ENCODE results near the gene SH3PXD2A.

The SH3PXD2A gene

GRCh38 chr10:103722632-103723031 is 132.7 kb downstream of the SH3PXD2A start:
- no peak overlapping the region for H3K4me2 ChIP-seq
- H3K4me1 ChIP-seq (ENCODE audit: low read depth, poor library complexity, severe bottlenecking): no peaks in the 10 kb centered on the region
- no peaks in the 10 kb centered on the region for H3K36me3 ChIP-seq (ENCODE audit: insufficient read depth)
- H3K79me2 ChIP-seq (ENCODE audit: insufficient read depth, low read depth): no peaks in the 10 kb centered on the region
- H3K4me3 ChIP-seq (IDR thresholded peaks at IDR 0.05; ENCODE audit: insufficient read depth, low read depth, low read length): no peak overlapping the region
- no peak for TF ChIP-seq CTCF (conservative IDR thresholded peaks at IDR 0.05; ENCODE audit: low read depth, low read length)
- H3K9ac ChIP-seq: no peak overlapping the region
- H2AFZ ChIP-seq (ENCODE audit: low read depth): no peak overlapping the region
- H3K27me3 ChIP-seq (ENCODE audit: insufficient read depth, low read depth): no peaks in the 10 kb centered on the region
- H3K27ac ChIP-seq: no peak overlapping the region
- no peaks in the 10 kb centered on the region for H4K20me1 ChIP-seq (ENCODE audit: insufficient read depth)

- no peaks in the 10 kb centered on the region for H3K27me3 ChIP-seq (ENCODE audit: insufficient read depth, low read depth)
- H3K27ac ChIP-seq: no peak overlapping the region
- H3K4me3 ChIP-seq (IDR thresholded peaks at IDR 0.05; ENCODE audit: insufficient read depth, low read depth, low read length): no peak overlapping the region
- no peak overlapping the region for H3K9ac ChIP-seq
- no peaks in the 10 kb centered on the region for H3K36me3 ChIP-seq (ENCODE audit: insufficient read depth)
- no peaks in the 10 kb centered on the region for H4K20me1 ChIP-seq (ENCODE audit: insufficient read depth)
- no peak for TF ChIP-seq CTCF (conservative IDR thresholded peaks at IDR 0.05; ENCODE audit: low read depth, low read length)
- no peak overlapping the region for H3K4me2 ChIP-seq
- no peaks in the 10 kb centered on the region for H3K79me2 ChIP-seq (ENCODE audit: insufficient read depth, low read depth)
- H2AFZ ChIP-seq (ENCODE audit: low read depth): no peak overlapping the region
- H3K4me1 ChIP-seq (ENCODE audit: low read depth, poor library complexity, severe bottlenecking): no peaks in the 10 kb centered on the region
Measured at GRCh38 chr10:103720964-103721335, 134.4 kb downstream of the SH3PXD2A start.

GRCh38 chr10:103720328-103720963 is 134.9 kb downstream of the SH3PXD2A start:
- TF ChIP-seq CTCF (conservative IDR thresholded peaks at IDR 0.05; ENCODE audit: low read depth, low read length): no peak
- H3K9ac ChIP-seq: no peak overlapping the region
- H3K27ac ChIP-seq: no peak overlapping the region
- H3K27me3 ChIP-seq (ENCODE audit: insufficient read depth, low read depth): no peaks in the 10 kb centered on the region
- H3K4me3 ChIP-seq (IDR thresholded peaks at IDR 0.05; ENCODE audit: insufficient read depth, low read depth, low read length): no peak overlapping the region
- H3K4me2 ChIP-seq: no peak overlapping the region
- H3K79me2 ChIP-seq (ENCODE audit: insufficient read depth, low read depth): no peaks in the 10 kb centered on the region
- H3K4me1 ChIP-seq (ENCODE audit: low read depth, poor library complexity, severe bottlenecking): no peaks in the 10 kb centered on the region
- H3K36me3 ChIP-seq (ENCODE audit: insufficient read depth): no peaks in the 10 kb centered on the region
- H2AFZ ChIP-seq (ENCODE audit: low read depth): no peak overlapping the region
- no peaks in the 10 kb centered on the region for H4K20me1 ChIP-seq (ENCODE audit: insufficient read depth)

- no peak overlapping the region for H3K27ac ChIP-seq
- no peak for TF ChIP-seq CTCF (conservative IDR thresholded peaks at IDR 0.05; ENCODE audit: low read depth, low read length)
- no peaks in the 10 kb centered on the region for H3K27me3 ChIP-seq (ENCODE audit: insufficient read depth, low read depth)
- H3K36me3 ChIP-seq (ENCODE audit: insufficient read depth): no peaks in the 10 kb centered on the region
- H2AFZ ChIP-seq (ENCODE audit: low read depth): no peak overlapping the region
- no peaks in the 10 kb centered on the region for H4K20me1 ChIP-seq (ENCODE audit: insufficient read depth)
- H3K4me3 ChIP-seq (IDR thresholded peaks at IDR 0.05; ENCODE audit: insufficient read depth, low read depth, low read length): no peak overlapping the region
- H3K4me2 ChIP-seq: no peak overlapping the region
- H3K9ac ChIP-seq: no peak overlapping the region
- H3K79me2 ChIP-seq (ENCODE audit: insufficient read depth, low read depth): no peaks in the 10 kb centered on the region
- no peaks in the 10 kb centered on the region for H3K4me1 ChIP-seq (ENCODE audit: low read depth, poor library complexity, severe bottlenecking)
Measured at GRCh38 chr10:103719036-103719435, 136.3 kb downstream of the SH3PXD2A start.

All from KMS-11 (cell line).